HG02763 (cell line): ENCODE results near the gene VWC2L.

ENCODE experiments used
- ATAC-seq: cut with Tn5 transposase; IDR thresholded peaks from one replicate; pipeline ENCODE4 v1.9.1; 2021; ENCODE audit warnings: mild to moderate bottlenecking, moderate library complexity; ENCODE audit not compliant: unreplicated experiment

VWC2L gene

DNA sequence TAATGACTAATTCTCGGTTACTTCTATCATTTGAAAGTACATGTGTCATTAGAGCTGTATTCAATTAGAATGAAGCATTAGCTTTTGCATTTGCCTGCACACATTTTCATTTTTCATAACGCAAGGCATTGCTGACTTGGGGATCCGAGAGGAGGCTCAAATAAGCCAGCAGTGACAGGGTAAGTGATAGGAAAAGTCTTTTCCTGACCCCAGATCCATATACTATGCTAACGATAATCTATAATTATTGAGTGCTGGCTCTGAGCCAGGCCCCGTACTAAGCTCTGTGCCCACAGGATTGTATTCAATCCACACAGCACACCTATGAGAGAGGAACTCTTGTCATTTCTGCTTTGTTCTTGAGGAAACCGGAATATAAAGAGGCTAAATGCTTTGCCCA, 168.2 kb downstream of the VWC2L start:
- ATAC-seq = no peak

DNA sequence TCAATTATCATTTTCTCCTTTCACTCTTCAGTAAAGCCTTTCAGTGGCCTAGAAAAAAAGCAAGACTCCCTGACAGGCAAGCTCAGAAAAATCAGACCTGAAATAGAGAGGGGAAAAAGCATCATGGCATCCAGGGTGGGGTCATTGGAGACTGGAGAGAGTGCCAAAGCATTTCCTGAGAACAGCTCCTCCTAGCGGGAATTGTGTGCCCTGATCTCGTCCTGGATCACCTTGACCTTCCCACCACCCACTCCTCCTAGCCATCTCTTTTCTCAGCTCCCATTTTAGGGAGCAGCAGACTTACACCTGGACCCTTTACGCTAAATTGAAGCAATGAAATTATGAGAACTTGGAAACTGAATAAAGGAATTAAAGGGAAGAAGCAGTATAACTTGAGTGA, 176.6 kb downstream of the VWC2L start:
- ATAC-seq = no peak

GRCh38 chr2:214591366-214591765, 180.5 kb downstream of the VWC2L start:
- no peak for ATAC-seq

GRCh38 chr2:214592011-214592410, 181.2 kb downstream of the VWC2L start:
- no peak for ATAC-seq

GRCh38 chr2:214593727-214594126, 182.9 kb downstream of the VWC2L start:
- ATAC-seq = no peak

DNA sequence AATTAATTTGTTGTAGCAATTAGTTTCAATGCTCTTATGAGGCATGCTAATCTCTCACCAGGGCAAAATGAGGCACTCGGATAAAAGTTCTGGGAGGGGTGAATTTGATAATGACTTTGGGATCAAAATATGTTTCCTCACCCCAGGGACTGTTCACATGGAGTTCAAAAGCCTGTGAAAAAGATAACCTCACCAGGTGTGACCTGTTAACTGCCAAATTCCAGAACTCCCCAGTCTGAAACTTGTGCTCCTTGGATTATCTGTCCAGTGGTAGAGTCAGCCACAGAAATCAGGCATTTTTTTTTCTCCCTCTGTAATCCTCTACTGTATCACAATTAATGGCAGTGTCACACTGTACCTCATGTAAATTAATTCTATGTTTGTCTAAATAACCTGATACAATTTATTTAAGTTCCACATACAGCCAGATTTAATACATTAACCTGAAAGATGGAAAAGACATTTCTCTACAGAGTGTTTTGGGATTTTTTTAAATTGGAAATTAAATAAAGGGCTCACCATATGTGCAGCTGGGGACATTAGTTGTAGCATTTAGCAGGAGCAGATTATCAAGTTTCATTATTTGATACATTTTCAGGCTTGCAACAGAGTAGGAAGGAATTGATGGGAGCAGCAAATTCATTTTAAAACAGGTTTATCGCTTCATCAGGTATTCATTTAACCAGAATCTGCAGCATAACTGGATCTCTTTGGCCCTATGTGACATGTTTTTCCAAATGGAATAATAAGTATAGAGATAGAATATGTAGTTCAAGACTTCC, 191.2 kb downstream of the VWC2L start:
- no peak for ATAC-seq

GRCh38 chr2:214604861-214605260, 194.0 kb downstream of the VWC2L start:
- ATAC-seq = no peak

DNA sequence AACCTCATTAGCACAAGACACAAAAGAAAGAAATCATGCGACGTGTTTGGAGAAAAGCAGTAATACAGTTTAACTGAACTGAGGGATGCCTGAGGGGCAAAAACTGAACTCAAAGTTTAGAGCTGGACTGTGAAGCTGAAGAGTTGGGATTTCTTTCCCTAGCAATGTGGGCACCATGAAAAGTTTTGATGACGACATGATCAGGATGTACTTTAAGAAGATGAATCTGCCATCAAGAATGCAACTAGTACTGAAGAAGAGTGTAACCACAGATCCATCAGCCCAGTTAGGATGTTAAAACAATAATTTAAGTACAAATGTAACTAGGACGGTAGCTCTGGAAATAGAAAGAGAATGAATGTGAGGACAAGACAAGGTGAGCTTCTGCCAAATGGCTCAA, 196.2 kb downstream of the VWC2L start:
- no peak for ATAC-seq

DNA sequence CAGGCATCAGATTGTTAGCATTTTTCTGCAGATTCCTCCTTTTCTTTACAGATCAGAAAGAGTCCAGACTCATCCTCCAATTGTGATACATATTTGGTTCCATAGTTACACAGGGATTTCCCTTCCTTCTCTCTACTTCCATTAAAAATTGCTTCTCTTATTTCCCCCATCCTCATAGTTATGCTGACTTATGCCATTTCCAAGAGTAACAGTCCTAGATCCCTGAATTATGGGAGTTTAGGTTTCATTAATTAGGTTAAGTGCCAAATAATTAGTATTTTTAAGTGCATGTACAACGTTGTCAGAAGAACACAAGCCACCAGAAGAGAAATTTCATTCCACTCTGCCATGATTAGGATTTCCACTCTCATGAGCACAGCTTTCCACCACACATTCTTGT, 200.2 kb downstream of the VWC2L start:
- ATAC-seq = no peak

DNA sequence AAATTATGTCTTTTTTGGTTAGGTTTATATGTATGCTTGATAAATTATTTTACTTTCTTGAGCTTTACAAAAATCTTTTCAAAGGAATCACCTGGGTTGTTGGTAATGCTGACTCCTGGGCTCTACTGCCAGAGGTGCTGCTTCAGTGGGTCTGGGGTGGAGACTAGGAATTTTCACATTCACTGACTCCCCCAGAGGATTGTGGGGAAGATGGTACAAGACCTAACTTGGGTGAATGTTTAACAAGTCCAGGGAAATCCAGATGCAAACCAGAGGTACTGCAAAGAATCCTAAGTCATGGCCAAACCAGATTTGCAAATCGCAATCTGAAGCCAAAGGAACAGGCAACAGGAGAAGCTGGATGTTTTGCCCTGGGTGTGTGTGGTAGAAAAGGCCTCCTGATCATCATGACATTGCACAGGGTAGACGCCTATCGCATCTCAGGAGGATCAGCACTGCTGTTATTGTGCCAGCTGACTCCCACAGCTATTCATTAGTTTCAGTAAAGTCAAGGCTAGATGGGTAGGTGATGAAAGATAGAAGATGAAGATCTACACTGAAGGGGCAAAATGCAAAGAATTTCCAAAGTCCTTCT, 213.4 kb downstream of the VWC2L start:
- no peak for ATAC-seq

GRCh38 chr2:214628091-214628490, 217.2 kb downstream of the VWC2L start:
- no peak for ATAC-seq
